Measurements from ENCODE around the gene SIK2.
"Not testable (repeated sequence)": the region's sequence is repeated elsewhere in the genome, so short reads cannot be mapped to it uniquely, and the experiment has no call there.

The SIK2 gene

DNA sequence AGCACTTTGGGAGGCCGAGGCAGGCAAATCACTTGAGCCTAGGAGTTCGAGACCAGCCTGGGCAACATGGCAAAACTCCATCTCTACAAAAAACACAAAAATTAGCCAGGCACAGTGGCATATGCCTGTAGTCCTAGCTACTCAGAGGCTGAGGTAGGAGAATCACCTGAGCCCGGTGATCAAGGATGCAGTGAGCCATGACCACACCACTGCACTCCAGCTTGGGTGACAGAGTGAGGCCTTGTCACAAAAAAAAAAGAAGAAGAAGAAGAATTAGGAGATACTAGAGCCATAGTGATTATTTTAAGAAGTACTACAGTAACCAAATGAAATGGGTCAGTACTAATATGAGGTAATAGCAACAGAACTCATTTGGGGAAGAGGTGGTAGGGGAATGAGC is 56.2 kb downstream of the SIK2 start:
- not testable (repeated sequence) for DNase-seq (ENCODE audit: low spot score)

DNA sequence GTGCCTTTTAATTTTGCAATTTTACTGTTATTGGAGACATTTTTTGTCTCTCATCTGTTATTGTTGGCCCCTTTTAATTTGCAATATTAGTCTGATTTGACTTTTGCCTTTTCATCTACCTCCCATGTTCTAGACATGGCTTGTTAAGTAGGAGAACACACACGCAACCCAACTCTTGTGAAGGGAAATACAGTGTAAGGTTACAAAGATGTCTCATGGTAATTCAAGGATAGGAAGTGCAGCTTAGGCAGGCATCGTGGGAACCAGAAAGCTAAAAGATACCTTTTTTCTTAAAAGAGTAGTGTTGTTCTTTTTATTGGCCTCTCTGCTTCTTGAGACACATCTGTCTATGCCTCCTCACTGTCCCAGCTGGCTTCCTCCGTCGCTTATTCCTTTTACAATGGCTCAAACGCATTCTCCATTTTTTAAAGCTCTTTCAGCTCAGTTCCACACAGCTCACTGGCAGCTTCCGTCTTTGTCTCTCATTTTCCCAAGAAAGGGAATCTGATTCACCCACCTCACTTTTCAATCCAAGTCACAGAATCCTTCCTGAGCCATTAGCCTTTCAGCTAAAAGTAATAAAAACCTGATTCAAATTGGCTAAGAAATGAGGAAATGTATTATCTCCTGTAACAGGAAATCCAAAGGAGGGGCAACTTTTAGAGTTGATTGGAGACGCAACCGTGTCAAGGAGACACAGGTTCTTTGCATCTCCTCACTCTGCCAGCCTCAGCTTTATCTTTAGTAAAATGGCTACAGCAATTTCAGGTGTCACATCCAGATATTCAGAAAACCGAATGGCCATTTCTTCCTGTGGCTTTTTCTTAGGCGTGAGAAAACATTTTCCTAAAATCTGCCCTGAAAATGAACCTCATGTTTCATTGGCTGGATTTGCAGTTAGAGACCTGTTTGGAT is 57.2 kb downstream of the SIK2 start:
- no peak for DNase-seq (ENCODE audit: low spot score)

- no peak for DNase-seq (ENCODE audit: low spot score)
Measured at GRCh38 chr11:111660822-111661221, 58.6 kb downstream of the SIK2 start.

DNA sequence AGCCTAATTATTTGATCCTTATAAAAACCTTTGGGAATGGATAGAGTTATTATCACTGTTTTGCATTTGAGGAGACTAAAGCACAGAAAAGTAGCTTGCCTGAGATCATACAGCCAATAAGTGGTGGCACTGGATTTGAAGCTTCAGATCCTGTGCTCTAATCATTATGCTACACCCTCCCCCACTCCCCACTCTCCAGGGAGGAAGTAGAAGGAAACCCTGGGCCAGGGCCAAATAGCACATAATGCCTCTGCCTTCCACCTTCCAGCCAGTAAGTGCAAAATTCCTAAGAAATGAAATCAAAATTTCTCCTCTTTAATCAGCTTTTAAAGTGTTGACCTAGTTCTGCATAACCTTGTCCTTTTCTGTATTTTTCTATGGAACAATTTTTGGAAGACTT is 61.6 kb downstream of the SIK2 start:
- no peak for DNase-seq (ENCODE audit: low spot score)

DNA sequence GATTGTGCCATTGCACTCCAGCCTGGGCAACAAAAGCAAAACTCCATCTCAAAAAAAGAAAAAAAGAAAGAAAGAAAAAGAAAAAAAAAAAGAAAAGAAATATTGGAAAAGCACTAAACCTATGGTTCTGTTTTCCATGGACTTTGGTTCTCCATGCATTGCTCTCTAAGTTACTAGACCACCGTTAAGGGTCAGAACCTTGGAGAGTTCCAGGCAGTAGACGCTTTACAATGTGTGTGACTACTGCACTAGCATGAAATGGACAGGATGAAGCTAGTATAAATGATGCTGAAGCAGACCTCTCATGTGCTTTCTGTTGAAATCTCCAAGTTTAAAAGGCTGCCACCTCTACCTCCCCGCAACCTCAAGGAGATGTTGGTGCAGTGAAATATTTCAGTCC is 63.5 kb downstream of the SIK2 start:
- DNase-seq (ENCODE audit: low spot score), result peak; percentile 54

GRCh38 chr11:111668980-111669379 is 66.7 kb downstream of the SIK2 start:
- no peak for DNase-seq (ENCODE audit: low spot score)

- no peak for DNase-seq (ENCODE audit: low spot score)
Measured at GRCh38 chr11:111671383-111671782, 69.1 kb downstream of the SIK2 start.

- DNase-seq (ENCODE audit: low spot score), result no peak
Measured at GRCh38 chr11:111672949-111673348, 70.7 kb downstream of the SIK2 start.

GRCh38 chr11:111674941-111675340 is 72.7 kb downstream of the SIK2 start:
- peak; percentile 15 for DNase-seq (ENCODE audit: low spot score)

- no peak for DNase-seq (ENCODE audit: low spot score)
Measured at GRCh38 chr11:111675891-111676290, 73.6 kb downstream of the SIK2 start.

DNA sequence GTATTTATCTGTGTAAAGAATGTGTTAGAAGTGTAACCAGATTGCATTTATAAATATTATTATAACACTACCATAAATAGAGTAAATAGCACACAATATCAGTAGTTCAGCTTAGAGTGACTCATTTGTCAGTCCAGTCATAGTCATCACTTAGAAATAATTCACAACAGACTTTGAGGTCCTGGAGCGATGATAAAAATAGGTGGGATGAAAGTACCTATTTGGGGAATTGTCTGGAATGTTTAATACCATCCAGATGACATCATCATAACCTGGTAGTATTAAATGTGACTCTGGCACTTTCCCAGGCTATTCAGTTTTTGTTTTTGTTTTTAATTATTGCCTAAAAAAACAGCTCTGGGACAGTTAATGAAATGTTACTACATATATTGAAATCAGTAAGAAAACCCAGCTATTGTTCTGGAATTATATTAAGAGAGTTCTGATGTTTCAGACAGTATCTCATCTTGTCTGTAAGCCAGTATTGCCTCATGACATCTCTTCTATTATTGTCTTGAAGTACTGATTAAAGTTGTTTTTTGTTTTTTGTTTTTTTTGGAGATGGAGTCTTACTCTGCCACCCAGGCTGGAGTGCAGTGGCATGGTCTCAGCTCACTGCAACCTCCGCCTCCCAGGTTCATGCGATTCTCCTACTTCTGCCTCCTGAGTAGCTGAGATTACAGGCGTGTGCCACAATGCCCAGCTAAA is 74.8 kb downstream of the SIK2 start:
- DNase-seq (ENCODE audit: low spot score), result peak; percentile 32

DNA sequence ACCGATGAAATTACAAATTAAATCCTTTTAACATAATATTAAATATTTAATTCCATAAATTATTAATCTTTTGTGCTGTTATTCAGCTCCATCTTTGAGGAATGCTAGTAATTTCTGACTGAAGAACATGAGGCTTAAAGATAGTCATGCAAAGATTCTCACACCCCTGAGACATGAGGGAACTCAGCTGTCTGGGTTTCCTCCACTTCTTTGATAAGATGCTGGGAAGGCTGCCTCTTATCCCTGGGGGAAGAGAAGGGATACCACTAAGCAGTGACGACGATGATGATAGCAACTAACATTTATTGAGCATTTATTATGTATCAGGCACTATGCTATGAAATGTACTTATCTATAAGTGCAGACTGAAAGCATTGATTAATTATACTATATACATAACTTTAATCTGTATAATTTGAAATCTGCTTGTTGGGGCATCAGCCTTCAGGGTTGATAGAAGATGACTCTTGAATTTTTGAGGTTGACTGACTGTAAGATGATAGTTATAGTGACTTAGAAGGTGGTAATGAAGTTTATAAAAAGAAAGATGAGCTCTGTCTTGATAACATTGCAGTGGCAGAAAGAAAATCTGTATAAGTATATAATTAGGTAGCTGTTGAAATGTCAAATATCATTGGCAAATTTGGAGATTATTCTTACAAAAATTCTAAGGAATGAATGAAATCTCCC is 78.4 kb downstream of the SIK2 start:
- no peak for DNase-seq (ENCODE audit: low spot score)

- DNase-seq (ENCODE audit: low spot score), result no peak
Measured at GRCh38 chr11:111683806-111684205, 81.6 kb downstream of the SIK2 start.

DNA sequence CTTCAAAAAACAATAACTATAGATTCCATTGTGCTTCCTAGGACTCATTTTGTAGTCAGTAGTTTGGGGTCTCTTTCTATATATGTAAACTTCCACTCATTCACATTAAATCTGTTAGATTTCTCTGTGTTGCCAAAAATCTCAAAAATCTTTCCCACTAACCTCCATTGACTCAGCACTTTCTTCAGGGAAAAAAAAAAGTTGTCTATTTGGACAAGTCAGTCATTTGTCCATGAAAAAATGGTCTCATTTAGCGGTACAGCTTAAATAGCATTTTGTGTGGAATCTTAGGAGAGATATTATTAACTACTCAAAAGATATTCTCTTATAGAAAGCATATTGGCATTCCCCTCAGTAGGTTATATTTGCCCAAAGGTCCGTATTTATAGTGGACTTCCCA is 82.0 kb downstream of the SIK2 start:
- DNase-seq (ENCODE audit: low spot score), result no peak

GRCh38 chr11:111688013-111688412 is 85.8 kb downstream of the SIK2 start:
- DNase-seq (ENCODE audit: low spot score), result no peak

GRCh38 chr11:111691176-111691575 is 88.9 kb downstream of the SIK2 start:
- DNase-seq (ENCODE audit: low spot score), result no peak

DNA sequence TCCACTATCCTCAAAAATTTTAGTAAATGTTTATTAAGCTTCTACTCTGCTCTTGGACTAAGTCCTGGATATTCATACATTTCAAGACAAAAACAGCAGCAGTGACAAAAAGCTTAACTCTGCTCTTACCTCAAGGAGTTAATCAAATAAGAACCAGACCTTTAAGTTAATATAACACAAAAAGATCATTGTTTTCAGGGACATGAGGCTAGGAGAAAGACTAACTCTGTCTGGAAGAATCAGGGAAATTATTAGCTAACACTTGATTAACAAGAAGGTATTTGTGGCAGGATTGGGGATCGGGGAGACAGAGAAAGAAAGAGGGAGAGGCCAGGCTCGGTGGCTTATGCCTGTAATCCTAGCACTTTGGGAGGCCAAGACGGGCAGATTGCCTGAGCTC is 89.5 kb downstream of the SIK2 start:
- DNase-seq (ENCODE audit: low spot score), result no peak

GRCh38 chr11:111693224-111693937 is 91.1 kb downstream of the SIK2 start:
- DNase-seq (ENCODE audit: low spot score), result no peak

- DNase-seq (ENCODE audit: low spot score), result no peak
Measured at GRCh38 chr11:111694851-111695250, 92.6 kb downstream of the SIK2 start.

DNA sequence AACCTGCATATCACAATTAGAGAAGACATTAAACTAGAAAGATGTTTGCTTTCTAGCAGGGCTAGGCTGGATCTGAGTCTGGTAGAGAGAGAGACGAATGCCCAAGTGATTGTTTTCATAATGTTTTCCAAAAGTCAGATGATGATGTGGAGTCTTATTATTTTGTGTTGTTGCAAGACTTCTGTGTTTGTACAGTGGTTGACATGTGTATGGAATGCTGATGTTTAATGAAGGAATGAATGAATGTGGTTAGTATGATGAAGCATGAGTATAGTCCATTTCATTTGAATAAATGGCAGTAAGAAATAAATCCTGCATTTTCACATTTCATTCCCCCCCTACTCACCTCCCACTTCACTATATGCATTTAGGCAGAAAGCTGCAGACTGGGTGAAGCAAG is 94.3 kb downstream of the SIK2 start:
- no peak for DNase-seq (ENCODE audit: low spot score)

DNA sequence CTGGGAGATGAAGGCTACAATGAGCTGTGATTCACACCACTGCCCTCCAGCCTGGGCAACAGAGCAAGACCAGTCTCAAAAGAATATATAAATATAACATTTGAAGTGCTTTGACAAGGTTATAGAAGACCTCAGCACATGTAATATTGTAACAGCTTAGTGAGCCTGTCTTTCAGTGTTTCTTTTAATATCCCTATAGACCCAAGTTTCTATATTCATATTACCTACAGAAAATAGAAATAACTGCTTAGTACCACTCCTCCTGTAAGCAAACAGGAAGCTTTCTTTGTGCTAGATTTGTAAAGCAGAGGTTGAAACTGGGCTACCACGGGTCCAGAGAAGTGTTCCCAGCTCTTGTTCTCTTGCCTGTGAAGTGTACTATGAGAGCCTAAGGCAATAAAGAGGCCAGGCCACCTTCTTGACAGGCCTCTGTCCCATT is 95.7 kb downstream of the SIK2 start:
- no peak for DNase-seq (ENCODE audit: low spot score)
